Measurements from ENCODE around the gene EVPL. TPM values are rescaled to one million over a fixed set of nuclear protein-coding genes. Genes with fewer than 3 reads are reported as not detected.

EVPL gene
- total and polyA plus RNA-seq, 2 of the 13 experiments (the other 11 are each of a cell fraction or from before 2014, with no cell fraction given), result 2.1 to 8.2 TPM

DNA sequence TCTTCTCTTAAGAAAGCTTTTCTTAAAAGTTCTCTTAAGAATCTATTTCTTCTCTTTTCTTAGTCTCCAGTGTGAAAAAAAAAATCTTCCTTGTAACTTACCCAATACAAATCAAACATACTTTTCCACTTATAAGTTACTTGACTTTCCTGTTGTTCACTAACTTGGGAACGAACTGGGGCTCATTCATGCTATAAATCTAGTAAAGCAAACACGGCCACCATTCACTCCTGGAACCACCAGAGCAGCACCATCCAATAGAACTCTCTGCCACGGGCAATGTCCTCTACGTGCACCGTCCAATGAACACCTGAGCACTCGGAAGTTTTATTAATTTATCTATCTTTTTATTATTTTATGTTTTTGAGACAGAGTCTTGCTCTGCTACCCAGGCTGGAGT lies 24.5 kb upstream of the EVPL start:
- CTCF ChIA-PET (ENCODE audit: low intra/inter-chr PET ratio, low total read pairs), result no interaction called here
- TF ChIP-seq HMG20B (CRISPR knock-in tag; conservative IDR thresholded peaks at IDR 0.05) (no peak), PAX8 (CRISPR knock-in tag; IDR thresholded peaks at IDR 0.05; ENCODE audit: borderline replicate concordance) (no peak), ZNF350 (CRISPR knock-in tag; IDR thresholded peaks at IDR 0.05; ENCODE audit: borderline replicate concordance, low read depth) (no peak), ZNF615 (CRISPR knock-in tag; IDR thresholded peaks at IDR 0.05; ENCODE audit: borderline replicate concordance) (no peak), ZNF432 (CRISPR knock-in tag; IDR thresholded peaks at IDR 0.05; ENCODE audit: borderline replicate concordance) (no peak), ZNF777 (CRISPR knock-in tag; IDR thresholded peaks at IDR 0.05) (no peak), U2AF2 (IDR thresholded peaks at IDR 0.05; ENCODE audit: low read depth, low read length) (no peak), ZNF549 (CRISPR knock-in tag; IDR thresholded peaks at IDR 0.05) (no peak), HDAC2 (CRISPR knock-in tag; IDR thresholded peaks at IDR 0.05) (no peak), ZNF251 (CRISPR knock-in tag; IDR thresholded peaks at IDR 0.05) (no peak)
- TF ChIP-seq, protein P1, sequence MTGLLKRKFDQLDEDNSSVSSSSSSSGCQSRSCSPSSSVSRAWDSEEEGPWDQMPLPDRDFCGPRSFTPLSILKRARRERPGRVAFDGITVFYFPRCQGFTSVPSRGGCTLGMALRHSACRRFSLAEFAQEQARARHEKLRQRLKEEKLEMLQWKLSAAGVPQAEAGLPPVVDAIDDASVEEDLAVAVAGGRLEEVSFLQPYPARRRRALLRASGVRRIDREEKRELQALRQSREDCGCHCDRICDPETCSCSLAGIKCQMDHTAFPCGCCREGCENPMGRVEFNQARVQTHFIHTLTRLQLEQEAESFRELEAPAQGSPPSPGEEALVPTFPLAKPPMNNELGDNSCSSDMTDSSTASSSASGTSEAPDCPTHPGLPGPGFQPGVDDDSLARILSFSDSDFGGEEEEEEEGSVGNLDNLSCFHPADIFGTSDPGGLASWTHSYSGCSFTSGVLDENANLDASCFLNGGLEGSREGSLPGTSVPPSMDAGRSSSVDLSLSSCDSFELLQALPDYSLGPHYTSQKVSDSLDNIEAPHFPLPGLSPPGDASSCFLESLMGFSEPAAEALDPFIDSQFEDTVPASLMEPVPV (CRISPR knock-in tag; IDR thresholded peaks at IDR 0.05), result no peak
- TF ChIP-seq, protein P2, sequence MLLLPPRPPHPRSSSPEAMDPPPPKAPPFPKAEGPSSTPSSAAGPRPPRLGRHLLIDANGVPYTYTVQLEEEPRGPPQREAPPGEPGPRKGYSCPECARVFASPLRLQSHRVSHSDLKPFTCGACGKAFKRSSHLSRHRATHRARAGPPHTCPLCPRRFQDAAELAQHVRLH (CRISPR knock-in tag; IDR thresholded peaks at IDR 0.05; ENCODE audit: borderline replicate concordance, low read depth), result no peak
- TF ChIP-seq, protein P3, sequence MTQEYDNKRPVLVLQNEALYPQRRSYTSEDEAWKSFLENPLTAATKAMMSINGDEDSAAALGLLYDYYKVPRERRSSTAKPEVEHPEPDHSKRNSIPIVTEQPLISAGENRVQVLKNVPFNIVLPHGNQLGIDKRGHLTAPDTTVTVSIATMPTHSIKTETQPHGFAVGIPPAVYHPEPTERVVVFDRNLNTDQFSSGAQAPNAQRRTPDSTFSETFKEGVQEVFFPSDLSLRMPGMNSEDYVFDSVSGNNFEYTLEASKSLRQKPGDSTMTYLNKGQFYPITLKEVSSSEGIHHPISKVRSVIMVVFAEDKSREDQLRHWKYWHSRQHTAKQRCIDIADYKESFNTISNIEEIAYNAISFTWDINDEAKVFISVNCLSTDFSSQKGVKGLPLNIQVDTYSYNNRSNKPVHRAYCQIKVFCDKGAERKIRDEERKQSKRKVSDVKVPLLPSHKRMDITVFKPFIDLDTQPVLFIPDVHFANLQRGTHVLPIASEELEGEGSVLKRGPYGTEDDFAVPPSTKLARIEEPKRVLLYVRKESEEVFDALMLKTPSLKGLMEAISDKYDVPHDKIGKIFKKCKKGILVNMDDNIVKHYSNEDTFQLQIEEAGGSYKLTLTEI (CRISPR knock-in tag; conservative IDR thresholded peaks at IDR 0.05), result no peak
- TF ChIP-seq, protein P4, sequence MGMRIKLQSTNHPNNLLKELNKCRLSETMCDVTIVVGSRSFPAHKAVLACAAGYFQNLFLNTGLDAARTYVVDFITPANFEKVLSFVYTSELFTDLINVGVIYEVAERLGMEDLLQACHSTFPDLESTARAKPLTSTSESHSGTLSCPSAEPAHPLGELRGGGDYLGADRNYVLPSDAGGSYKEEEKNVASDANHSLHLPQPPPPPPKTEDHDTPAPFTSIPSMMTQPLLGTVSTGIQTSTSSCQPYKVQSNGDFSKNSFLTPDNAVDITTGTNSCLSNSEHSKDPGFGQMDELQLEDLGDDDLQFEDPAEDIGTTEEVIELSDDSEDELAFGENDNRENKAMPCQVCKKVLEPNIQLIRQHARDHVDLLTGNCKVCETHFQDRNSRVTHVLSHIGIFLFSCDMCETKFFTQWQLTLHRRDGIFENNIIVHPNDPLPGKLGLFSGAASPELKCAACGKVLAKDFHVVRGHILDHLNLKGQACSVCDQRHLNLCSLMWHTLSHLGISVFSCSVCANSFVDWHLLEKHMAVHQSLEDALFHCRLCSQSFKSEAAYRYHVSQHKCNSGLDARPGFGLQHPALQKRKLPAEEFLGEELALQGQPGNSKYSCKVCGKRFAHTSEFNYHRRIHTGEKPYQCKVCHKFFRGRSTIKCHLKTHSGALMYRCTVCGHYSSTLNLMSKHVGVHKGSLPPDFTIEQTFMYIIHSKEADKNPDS (CRISPR knock-in tag; IDR thresholded peaks at IDR 0.05), result no peak
- TF ChIP-seq, protein P5, sequence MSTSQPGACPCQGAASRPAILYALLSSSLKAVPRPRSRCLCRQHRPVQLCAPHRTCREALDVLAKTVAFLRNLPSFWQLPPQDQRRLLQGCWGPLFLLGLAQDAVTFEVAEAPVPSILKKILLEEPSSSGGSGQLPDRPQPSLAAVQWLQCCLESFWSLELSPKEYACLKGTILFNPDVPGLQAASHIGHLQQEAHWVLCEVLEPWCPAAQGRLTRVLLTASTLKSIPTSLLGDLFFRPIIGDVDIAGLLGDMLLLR (CRISPR knock-in tag; IDR thresholded peaks at IDR 0.05), result no peak

More for the DNA sequence above, 24.5 kb upstream of the EVPL start:
- in situ Hi-C loops (cut with HindIII; ENCODE audit: extremely low pct_ligation_motif_present, low pct_unique_long_range_greater_than_20kb) (no loop called here), intact Hi-C loops (cut with micrococcal nuclease; ENCODE audit: unreplicated experiment) (no loop called here)
- Histone ChIP-seq H3K9ac (ENCODE audit: insufficient read depth, low read depth, low read length) (no peak overlapping the region), H3K27me3 (ENCODE audit: control insufficient read depth in 1 of 2, insufficient read depth in 2 of 2, low read length in 2 of 2) (no peaks in the 10 kb centered on the region), H3K4me1 (ENCODE audit: insufficient read depth, low read length) (no peaks in the 10 kb centered on the region), H3K36me3 (replicated peaks in 1 of 2; ENCODE audit: control insufficient read depth in 1 of 2, insufficient read depth in 2 of 2, low read length in 2 of 2) (peaks cover 43 to 84% of the 10 kb centered on the region in 2 experiments), H2AFZ (ENCODE audit: low read length) (no peak overlapping the region), H3K79me2 (ENCODE audit: insufficient read depth, low read length) (no peaks in the 10 kb centered on the region), H3K4me3 (replicated peaks in 1 of 3; ENCODE audit: insufficient read depth in 1 of 3, low read depth in 2 of 3, low read length in 3 of 3) (no peak overlapping the region), H4K20me1 (ENCODE audit: insufficient read depth, low read length) (no peaks in the 10 kb centered on the region; the same call in 1 of the 2 replicates), H3K9me3 (ENCODE audit: low read length) (no peaks in the 10 kb centered on the region), H3K4me2 (ENCODE audit: low read depth, low read length) (no peak overlapping the region), H3K27ac (ENCODE audit: extremely low read length, insufficient read depth, low read length) (no peak overlapping the region)
- 98% methylated on average over 6 of the region's 6 CpGs for WGBS (ENCODE audit: low lambda C conversion rate)
- DNase-seq (ENCODE audit: low spot score) (no peak), ATAC-seq (no peak), FAIRE-seq (no peak)
- BruUV-seq (replicated peaks), result no TSS peak
- POLR2A ChIA-PET, result no interaction called here

Data from HepG2 (cell line).